ENCODE measurements around the gene ANXA6.
"Not testable (repeated sequence)": the region's sequence is repeated elsewhere in the genome, so short reads cannot be mapped to it uniquely, and the experiment has no call there.

ANXA6 gene

DNA sequence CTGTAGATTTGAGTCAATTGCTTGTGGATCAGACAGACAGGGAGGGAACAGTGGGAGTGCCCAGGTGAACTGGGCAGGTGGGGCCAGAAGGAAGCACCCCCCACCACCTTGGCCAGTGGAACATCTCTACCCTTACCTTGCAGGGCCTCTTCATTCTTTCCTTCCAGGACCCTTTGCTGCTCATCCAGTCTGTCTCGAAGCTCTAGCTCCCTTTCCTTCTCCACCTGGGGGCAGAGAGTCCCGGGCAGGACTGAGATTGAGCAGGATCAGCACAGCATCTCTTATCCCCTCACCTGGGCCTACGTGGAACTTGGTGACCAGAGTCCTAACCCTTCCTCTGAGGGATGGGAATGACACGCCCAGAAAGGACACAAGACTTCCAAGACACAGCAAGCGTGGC is 41.3 kb upstream of the ANXA6 start:
- DNase-seq (ENCODE audit: extremely low read depth, low read depth) = no peak
- TF ChIP-seq, protein P1, sequence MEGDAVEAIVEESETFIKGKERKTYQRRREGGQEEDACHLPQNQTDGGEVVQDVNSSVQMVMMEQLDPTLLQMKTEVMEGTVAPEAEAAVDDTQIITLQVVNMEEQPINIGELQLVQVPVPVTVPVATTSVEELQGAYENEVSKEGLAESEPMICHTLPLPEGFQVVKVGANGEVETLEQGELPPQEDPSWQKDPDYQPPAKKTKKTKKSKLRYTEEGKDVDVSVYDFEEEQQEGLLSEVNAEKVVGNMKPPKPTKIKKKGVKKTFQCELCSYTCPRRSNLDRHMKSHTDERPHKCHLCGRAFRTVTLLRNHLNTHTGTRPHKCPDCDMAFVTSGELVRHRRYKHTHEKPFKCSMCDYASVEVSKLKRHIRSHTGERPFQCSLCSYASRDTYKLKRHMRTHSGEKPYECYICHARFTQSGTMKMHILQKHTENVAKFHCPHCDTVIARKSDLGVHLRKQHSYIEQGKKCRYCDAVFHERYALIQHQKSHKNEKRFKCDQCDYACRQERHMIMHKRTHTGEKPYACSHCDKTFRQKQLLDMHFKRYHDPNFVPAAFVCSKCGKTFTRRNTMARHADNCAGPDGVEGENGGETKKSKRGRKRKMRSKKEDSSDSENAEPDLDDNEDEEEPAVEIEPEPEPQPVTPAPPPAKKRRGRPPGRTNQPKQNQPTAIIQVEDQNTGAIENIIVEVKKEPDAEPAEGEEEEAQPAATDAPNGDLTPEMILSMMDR (IDR thresholded peaks at IDR 0.05; ENCODE audit: low read depth, low read length, missing control alignments) = no peak
- no peak overlapping the region for H3K4me3 ChIP-seq (replicated peaks; ENCODE audit: low read depth, low read length)

DNA sequence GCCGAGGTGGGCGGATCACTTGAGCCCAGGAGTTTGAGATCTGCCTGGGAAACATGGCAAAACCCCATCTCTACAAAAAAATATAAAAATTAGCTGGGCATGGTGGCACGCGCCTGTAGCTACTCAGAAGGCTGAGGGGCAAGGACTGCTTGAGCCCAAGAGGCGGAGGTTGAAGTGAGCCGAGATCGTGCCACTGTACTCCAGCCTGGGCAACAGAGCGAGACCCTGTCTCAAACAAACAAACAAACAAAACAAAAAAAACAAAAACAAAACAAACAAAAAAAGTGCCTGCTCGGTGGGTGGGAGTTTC is 39.7 kb upstream of the ANXA6 start:
- H3K4me3 ChIP-seq (replicated peaks; ENCODE audit: low read depth, low read length); DNase-seq (ENCODE audit: extremely low read depth, low read depth): not testable (repeated sequence)

DNA sequence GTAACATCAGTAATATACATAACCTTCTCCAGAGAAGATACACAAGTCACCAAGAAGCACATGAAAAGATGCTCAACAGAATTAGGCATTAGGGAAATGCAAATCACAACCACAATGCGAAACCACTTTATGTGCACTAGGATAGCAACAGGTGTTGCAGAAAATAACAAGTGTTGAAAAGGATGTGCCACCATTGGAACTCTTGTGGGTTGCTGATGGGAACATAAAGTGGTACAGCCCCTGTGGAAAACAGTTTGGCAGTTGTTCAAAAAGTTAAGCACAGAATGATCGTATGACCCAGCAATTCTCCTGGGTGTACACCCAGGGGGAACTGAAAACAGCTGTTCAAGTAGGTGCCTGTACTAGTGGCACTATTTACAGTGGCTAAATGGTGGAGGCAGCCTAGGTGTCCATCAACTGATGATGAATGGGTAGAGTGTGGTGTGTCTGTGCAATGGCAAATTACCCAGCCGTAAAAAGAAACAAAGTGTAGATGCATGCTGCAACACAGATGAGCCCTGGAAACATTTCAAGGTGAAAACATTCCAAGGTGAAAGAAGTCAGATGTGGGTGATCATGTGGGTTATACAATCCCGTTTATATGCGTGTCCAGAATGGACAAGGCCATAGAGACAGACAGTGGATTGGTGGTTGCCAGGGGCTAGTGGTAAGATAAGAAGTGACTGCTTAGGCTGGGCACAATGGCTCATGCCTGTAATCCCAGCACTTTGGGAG is 39.1 kb upstream of the ANXA6 start:
- no peak for DNase-seq (ENCODE audit: extremely low read depth, low read depth)
- TF ChIP-seq, protein P1 (IDR thresholded peaks at IDR 0.05; ENCODE audit: low read depth, low read length, missing control alignments) = no peak
- H3K4me3 ChIP-seq (replicated peaks; ENCODE audit: low read depth, low read length) = no peak overlapping the region

DNA sequence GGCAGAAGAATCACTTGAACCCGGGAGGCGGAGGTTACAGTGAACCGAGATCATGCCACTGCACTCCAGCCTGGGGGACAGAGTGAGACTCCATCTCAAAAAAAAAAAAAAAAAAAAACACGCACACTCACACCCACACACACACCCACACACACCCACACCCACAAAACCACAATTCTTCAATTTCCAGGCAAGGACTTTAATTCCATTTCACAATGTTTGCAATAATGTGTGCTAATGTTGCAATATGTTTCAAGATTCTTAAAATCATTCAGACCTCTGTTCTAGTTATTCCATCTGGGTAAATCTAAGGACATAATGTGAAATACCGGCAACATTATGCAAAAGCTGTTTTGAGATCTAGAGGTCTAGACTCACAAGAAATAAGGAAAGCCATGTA is 38.0 kb upstream of the ANXA6 start:
- no peak overlapping the region for H3K4me3 ChIP-seq (replicated peaks; ENCODE audit: low read depth, low read length)
- no peak for DNase-seq (ENCODE audit: extremely low read depth, low read depth)
- TF ChIP-seq, protein P1 (IDR thresholded peaks at IDR 0.05; ENCODE audit: low read depth, low read length, missing control alignments) = no peak

DNA sequence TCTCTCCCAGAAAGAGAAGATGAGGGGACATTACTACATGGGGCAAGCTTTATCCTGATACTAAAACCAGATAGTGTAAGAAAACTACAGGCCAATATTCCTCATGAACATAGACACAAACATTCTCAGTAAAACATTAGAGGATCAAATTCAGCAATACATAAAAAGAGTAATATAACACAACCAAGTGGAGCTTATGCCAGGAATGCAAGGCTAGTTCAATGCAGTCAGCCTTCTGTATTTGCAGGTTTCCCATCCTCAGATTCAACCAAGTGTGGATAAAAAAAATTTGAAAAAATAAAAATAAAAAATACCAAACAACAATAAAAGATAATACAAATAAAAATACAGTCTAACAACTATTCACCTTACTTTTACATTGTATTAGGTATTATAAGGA is 35.0 kb upstream of the ANXA6 start:
- TF ChIP-seq, protein P1 (IDR thresholded peaks at IDR 0.05; ENCODE audit: low read depth, low read length, missing control alignments) = no peak
- DNase-seq (ENCODE audit: extremely low read depth, low read depth) = no peak
- no peak overlapping the region for H3K4me3 ChIP-seq (replicated peaks; ENCODE audit: low read depth, low read length)

DNA sequence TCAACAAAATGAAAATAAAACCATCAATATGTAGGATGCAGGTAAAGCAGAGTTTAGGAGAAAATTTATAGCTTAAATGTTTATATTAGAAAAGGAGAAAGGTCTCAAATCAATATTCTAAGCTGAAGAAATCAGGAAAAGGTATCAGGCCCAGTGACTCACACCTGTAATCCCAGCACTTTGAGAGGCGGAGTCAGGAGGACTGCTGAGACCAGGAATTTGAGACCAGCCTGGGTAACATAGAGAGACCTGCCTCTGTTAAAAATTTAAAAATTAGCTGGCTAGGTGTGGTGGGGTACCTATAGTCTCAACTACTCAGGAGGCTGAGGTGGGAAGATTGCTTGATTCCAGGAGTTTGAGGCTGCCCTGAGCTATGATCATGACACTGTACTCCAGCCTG is 34.1 kb upstream of the ANXA6 start:
- H3K4me3 ChIP-seq (replicated peaks; ENCODE audit: low read depth, low read length) = no peak overlapping the region
- no peak for DNase-seq (ENCODE audit: extremely low read depth, low read depth)
- TF ChIP-seq, protein P1 (IDR thresholded peaks at IDR 0.05; ENCODE audit: low read depth, low read length, missing control alignments) = no peak

DNA sequence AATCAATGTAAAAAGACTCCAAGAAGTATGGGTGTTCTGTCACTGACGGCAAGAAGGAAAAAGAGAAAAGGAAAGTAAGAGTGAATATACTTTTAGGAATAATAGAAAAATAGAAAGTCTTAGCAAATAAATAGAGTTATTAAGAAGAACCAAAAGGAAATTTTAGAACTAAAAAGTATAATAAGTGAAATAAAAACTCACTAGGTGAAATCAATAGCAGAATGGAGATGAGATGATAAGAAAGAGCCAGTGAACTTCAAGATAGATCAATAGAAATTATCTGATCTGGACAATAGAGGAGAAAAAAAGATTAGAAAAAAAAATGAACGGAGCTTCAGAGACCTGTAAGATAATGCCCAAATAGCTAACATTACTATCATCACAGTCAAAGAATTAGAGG is 31.6 kb upstream of the ANXA6 start:
- no peak overlapping the region for H3K4me3 ChIP-seq (replicated peaks; ENCODE audit: low read depth, low read length)
- TF ChIP-seq, protein P1 (IDR thresholded peaks at IDR 0.05; ENCODE audit: low read depth, low read length, missing control alignments) = no peak

More for the DNA sequence above, 31.6 kb upstream of the ANXA6 start:
- DNase-seq (ENCODE audit: extremely low read depth, low read depth) = no peak
